ENCODE results near the gene CIBAR2.

CIBAR2 gene

DNA sequence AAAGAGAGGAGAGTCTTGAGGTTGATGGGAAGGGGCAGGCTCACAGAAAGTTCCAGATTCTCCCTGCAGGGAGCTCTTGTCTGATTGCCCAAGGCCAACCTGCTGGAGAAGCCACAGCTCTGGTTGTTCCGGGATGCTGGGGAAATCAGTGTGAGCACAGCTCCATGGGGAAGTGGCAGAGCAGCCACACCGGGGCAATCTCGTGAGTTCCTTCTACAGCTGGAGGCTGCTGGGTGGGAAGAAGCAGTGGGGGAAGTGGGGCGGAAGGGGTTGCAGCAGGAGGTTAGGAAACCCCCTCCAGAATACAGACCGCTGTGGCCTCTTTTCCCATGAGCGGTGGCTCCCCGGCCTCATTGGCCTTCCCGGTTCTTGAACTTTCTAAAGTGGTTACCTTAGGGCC, 50.7 kb downstream of the CIBAR2 start:
- no peak for TF ChIP-seq CTCF (IDR thresholded peaks at IDR 0.05; ENCODE audit: insufficient read depth, missing control alignments)
- no peak for FAIRE-seq

DNA sequence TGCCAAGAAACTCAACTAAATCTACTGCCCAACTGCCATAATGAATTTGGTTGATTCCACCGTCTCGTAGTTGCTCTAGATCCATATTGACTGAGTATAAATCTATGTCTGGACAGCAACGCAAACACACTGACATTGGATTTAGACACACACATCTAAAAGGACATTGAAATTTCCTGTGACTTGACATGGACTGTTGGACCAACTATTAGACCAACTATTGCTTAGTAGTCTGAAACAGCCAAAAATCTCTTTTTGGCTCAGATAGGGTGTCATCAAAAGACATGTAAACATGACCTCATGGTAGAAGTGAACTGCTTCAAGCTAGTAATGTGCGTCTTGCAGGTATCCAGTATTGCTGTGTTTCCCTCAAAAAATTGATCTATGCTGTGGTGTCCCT, 53.4 kb downstream of the CIBAR2 start:
- no peak for DNase-seq (ENCODE audit: insufficient read length, low spot score)
- FAIRE-seq = no peak

More for the DNA sequence above, 50.7 kb downstream of the CIBAR2 start:
- no peak for DNase-seq (ENCODE audit: insufficient read length, low spot score)

DNA sequence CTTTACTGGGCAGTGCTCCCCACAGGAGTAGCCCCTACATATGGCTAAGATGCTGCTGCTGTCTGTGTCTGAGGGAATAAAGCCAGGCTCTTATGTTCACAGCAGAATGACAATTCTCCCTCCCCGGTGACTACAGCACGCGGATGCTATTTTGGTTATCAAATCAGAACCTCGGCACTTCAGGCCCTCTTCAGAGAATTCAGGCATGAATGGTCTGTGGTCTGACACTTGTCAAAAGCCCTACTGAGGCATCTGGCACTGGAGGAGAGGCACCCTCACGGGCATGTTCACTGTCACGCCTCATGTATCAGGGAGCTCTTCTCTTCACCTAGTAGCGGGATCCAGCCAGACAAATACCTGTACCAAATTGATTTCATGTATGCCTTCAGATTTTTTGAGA, 54.3 kb downstream of the CIBAR2 start:
- TF ChIP-seq CTCF (IDR thresholded peaks at IDR 0.05; ENCODE audit: insufficient read depth, missing control alignments) = no peak
- FAIRE-seq (no peak), DNase-seq (ENCODE audit: insufficient read length, low spot score) (no peak)

More for the DNA sequence above, 53.4 kb downstream of the CIBAR2 start:
- TF ChIP-seq CTCF (IDR thresholded peaks at IDR 0.05; ENCODE audit: insufficient read depth, missing control alignments) = no peak

DNA sequence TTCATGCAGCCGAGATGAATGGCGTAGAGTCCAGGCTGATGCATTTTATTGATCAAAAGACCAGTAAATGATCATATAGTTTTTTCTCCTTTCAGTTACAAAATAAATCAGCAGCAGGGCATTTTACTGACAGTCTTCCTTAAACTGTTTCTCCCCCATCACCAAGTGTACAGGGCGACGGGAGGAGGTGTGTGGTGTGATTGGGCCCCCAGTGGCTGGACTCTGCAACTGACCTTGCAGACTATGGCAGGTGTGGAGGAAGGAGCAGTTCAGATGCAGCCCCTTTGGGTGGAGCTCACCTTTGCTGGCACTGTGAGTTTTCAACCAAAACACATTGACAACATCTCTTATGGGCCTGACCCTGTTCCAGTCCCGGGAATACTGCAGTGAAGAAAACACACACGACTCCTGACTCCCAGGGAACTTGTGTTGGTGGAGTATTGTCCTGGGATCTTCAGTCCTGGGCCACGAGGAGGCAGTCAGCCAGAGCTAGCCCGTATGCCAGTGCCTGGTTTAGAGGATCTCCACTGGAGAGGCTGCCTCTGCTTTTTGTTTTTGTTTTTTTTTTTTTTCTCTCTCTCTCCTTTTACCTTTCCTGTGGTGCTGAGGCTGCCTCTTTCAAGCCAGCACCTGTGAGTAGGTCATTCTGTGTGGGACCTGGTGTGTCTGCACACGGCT, 54.9 kb downstream of the CIBAR2 start:
- no peak for TF ChIP-seq CTCF (IDR thresholded peaks at IDR 0.05; ENCODE audit: insufficient read depth, missing control alignments)
- DNase-seq (ENCODE audit: insufficient read length, low spot score) = no peak
- FAIRE-seq = no peak

DNA sequence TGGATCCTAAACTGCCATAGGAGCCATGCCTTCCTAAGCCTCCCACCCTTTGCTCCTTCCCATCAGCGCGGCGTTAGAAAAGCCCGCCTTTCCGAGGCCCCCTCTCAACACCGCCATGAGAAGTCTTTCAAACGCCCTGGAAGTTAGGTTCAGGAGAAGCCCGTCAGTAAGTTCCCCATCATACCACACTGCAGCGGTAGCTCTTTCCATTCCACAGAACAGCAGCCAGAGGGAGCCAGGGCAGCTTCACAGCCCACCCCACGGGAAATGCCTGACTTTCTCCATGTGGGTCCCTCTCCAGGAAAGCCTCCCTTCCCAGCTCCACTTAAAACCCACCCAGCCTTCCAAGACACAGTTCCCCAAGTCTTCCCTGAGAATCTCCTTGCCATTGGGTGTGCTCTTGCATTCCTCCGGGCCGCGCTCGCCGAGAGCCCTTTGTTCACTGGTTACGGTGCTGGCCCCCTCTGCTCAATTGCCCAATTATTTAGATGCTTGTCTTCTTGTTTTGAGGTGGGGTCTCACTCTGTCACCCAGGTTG, 56.0 kb downstream of the CIBAR2 start:
- no peak for TF ChIP-seq CTCF (IDR thresholded peaks at IDR 0.05; ENCODE audit: insufficient read depth, missing control alignments)
- FAIRE-seq = no peak
- DNase-seq (ENCODE audit: insufficient read length, low spot score) = no peak

- no peak for DNase-seq (ENCODE audit: insufficient read length, low spot score)
- no peak for TF ChIP-seq CTCF (IDR thresholded peaks at IDR 0.05; ENCODE audit: insufficient read depth, missing control alignments)
- FAIRE-seq = no peak
Observed at GRCh38 chr16:85055493-85056210, 56.6 kb downstream of the CIBAR2 start.

Data from D721Med (cell line).